NCI-H2171 treated with DMSO at 0.1 percent for 48 hours (cell line): ENCODE data around the gene RARRES2.
"Not testable (repeated sequence)": the region's sequence is repeated elsewhere in the genome, so short reads cannot be mapped to it uniquely, and the experiment has no call there.

ENCODE experiments used
- DNase-seq: peaks from one replicate; lab custom pipeline; 2025; lab: John Stamatoyannopoulos, UW

The RARRES2 gene

GRCh38 chr7:150317748-150318444 lies 23.5 kb downstream of the RARRES2 start:
- no peak for DNase-seq

DNA sequence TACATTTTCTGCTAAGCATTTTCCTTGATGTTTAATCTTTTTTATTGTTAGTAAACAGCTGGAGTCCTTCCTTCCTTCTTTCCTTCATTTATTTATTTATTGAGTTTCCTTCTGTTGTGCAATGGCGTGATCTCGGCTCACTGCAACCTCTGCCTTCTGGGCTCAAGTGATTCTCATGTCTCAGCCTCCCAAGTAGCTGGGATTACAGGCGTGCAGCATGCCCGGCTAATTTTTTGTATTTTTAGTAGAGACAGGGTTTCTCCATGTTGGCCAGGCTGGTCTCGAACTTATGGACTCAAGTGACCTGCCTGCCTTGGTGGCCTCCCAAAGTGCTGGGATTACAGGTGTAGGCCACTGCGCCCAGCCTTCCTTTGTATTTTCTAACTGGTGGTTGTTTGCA lies 24.4 kb downstream of the RARRES2 start:
- not testable (repeated sequence) for DNase-seq

GRCh38 chr7:150314639-150315239 lies 26.7 kb downstream of the RARRES2 start:
- no peak for DNase-seq

- no peak for DNase-seq
Measured at GRCh38 chr7:150313870-150314269, 27.6 kb downstream of the RARRES2 start.

- no peak for DNase-seq
Measured at GRCh38 chr7:150313367-150313809, 28.0 kb downstream of the RARRES2 start.

- not testable (repeated sequence) for DNase-seq
Measured at GRCh38 chr7:150312649-150313366, 28.6 kb downstream of the RARRES2 start.

DNA sequence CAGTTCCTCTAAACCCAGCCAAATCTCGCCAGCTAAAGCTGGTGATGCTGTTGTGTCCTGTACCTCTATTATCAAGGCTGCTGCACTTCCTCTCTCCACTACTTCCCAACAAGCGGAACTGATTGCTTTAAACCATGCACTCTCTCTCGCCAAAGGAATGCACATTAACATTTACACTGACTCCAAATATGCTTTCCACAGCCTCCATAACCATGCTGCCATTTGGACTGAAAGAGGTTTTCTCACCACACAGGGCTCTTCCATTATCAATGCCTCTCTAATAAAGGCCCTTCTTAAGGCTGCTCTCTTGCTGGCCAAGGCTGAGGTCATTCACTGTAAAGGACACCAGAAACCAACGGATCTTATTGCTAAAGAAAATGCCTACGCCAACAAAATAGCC lies 29.7 kb downstream of the RARRES2 start:
- DNase-seq: no peak

DNA sequence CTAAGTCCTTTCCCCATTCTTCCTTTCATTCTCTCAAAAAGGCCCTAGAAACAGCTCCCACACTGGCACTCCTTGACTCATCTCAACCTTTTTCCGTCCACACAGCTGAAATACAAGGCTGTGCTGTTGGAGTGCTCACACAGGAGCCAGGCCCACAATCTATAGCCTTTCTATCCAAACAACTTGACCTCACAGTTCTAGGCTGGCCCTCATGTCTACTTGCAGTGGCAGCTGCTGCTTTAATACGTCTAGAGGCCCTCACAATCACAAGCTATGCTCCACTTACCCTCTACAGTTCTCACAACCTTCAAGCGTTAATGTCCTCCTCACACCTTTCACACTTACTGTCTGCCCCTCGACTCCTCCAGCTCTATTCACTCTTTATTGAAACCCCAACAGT lies 30.3 kb downstream of the RARRES2 start:
- no peak for DNase-seq

DNA sequence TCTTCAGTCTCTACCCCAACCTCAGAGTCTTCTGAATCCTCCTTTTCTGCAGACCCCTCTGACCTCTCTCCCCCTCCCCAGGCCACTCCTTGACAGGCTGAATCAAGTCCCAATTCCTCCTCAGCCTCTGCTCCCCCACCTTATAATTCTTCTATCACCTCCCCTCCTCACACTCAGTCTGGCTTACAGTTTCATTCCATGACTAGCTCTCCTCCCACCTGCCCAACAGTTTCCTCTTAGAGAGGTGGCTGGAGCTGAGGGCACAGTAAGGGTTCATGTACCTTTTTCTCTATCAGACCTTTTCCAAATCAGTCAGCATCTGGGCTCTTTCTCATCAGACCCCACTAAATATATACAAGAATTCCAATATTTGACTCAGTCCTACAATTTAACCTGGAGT lies 32.9 kb downstream of the RARRES2 start:
- DNase-seq: no peak

DNA sequence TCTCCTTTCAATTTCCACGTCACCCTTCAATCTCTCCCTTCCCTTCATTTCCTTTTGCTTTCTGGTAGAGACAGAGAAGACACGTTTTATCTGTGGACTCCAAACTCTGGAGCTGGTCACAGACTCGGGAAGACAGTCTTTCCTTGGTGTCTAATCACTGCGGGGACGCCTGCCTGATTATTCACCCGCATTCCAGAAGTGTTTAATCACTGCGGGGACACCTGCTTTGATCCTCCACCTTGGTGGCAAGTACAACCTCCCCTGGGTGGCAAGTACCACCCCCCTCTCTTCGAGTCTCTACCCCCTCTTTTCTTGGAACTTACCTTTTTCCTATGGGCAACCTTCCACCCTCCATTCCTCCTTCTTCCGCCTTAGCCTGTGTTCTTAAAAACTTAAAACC lies 33.5 kb downstream of the RARRES2 start:
- no peak for DNase-seq

GRCh38 chr7:150307129-150307528 lies 34.3 kb downstream of the RARRES2 start:
- DNase-seq: no peak

DNA sequence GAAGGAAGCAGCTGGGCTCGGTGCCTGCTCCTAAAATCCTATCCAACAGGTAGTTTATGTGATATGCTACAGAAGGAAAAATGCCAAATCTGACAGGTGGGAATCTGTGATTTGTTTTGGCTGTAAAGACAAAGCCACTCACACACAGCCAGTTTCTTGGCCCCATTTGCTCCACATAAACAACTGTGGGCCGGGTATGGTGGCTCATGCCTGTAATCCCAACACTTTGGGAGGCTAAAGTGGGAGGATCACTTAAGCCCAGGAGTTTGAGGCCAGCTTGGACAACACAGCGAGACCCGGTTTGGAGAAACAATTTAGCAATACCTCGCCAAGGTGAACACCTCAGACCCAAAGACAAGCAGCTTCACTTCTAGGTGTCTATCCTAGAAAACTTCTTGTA lies 35.1 kb downstream of the RARRES2 start:
- DNase-seq: not testable (repeated sequence)

- DNase-seq: not testable (repeated sequence)
Measured at GRCh38 chr7:150305903-150306284, 35.5 kb downstream of the RARRES2 start.

DNA sequence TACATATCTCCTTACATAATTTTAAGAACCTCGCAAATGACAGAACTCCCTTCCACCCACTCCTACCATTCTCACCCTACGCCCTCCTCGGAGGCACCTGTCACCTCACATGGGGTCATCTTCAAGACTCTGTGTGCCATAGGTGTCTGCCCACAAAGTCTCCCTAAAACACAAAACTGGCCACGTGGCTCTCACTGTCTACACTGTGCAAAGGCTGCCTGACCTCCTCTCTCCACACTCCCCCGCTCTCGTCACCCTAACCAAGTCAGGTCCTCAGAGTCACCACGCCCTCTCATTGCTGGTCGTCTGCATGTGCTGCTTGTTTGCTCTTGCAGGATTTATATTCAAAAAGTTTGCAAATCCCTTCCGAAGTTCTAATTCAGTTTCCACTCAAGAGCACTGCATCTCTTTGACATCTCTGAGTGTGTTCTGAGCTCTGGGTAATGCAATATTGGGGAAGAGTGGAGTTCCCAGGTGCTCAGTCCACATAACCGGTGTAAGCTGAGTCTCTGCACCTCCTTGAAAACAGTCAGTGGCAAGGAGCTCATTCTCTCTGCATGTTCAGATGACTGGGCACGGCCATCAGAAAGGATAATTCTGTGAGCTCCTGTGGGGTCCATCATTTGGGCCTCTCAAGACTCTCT lies 36.0 kb downstream of the RARRES2 start:
- DNase-seq: not testable (repeated sequence)

GRCh38 chr7:150304499-150305258 lies 36.8 kb downstream of the RARRES2 start:
- not testable (repeated sequence) for DNase-seq

- DNase-seq: not testable (repeated sequence)
Measured at GRCh38 chr7:150302908-150303310, 38.5 kb downstream of the RARRES2 start.

DNA sequence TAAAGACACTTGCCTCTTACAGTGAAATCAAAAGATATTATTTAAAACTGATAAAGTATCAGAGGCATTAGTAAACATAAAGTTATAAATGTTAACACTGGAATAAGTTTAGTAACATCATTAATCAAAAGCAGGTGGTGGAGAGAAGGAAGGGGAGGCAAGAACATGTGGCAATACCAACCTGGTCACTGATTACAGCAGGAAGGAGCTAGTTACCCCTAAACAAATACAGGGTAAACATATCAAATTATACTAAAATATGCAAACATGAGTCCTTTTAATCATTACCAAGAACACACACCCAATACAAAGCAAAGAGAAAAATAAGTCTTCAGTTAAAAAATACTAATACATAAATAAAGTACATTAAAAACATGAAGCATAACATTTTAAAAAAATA lies 43.5 kb downstream of the RARRES2 start:
- DNase-seq: not testable (repeated sequence)

GRCh38 chr7:150296802-150297201 lies 44.6 kb downstream of the RARRES2 start:
- DNase-seq: not testable (repeated sequence)

DNA sequence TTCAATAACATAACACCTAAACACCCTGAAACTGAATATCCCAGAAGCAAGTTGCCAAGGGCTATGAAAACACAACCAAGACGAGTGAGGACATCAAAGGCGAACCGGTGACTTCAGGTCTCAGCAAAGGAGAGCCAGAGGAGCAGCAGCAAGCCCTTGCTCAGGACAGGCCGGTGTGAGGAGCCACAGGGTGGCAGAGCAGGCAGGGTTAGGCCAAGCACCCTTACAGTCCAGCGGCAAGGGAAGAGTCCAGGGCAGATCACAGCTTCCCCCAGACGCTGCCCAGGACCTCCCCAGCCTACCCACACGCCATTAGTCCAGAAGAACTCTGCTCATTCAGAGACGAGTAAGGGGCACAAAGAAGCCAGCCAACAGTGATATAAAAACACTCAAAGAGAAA lies 45.8 kb downstream of the RARRES2 start:
- DNase-seq: not testable (repeated sequence)

- DNase-seq: not testable (repeated sequence)
Measured at GRCh38 chr7:150295027-150295426, 46.4 kb downstream of the RARRES2 start.

DNA sequence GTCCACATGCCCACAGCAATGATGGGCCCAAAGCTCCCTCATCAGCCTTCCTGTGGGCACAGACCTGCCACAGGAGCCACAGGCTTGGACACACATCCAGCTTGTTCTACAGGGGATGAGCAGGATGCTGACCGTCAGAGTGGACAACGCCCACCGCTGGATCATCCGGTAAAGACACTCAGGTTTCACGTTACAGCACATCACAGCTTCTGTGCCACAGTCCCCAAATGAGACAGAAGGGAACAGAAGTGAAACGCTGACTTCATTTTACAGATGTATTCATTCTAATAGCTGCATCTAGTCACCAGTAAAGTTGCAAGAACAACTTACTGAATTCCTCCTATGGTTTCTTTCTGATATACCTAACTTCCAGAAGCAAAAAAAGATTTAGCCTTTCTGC lies 51.1 kb downstream of the RARRES2 start:
- DNase-seq: not testable (repeated sequence)

DNA sequence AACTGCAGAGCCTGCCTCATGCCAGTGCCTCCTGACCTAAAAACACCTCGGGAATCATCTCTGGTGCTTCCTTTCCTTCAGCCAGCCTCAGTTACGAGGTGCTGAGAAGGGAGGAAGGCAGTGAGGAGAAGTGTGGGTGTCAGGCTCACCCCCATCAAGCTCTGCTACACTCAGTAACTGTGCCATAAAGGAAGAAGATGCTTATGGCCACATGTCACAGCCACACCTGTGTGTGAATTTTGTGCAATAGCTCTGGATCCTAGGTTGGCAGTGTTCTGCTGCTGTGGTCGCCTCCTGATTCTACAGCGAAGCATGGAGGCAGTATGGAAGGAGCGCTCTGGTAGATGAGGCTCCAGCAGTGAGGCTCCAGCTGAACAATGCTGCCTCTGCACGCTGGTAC lies 52.6 kb downstream of the RARRES2 start:
- not testable (repeated sequence) for DNase-seq
